ENCODE measurements around the gene NLRP1.

- TF ChIP-seq POLR2AphosphoS5 (IDR thresholded peaks at IDR 0.05; ENCODE audit: low read depth, low read length) (no peak), SIN3A (IDR thresholded peaks at IDR 0.05; ENCODE audit: borderline replicate concordance, insufficient read depth, low read length) (no peak), TAF1 (IDR thresholded peaks at IDR 0.05; ENCODE audit: borderline replicate concordance, insufficient read depth, low read length) (no peak)
These were observed 81.8 kb downstream of the NLRP1 start for GRCh38 chr17:5502552-5502951.
